Spleen (tissue), 7 donors: Measurements from ENCODE around the gene VPS37D.

Experiments
- CTCF ChIP-seq, 11 experiments: fragments of 200-600 bp in 7 of 11; fragments of 450-650 bp in 4 of 11; sonication (generic) in 4 of 11; IDR thresholded peaks in 8 of 11; conservative IDR thresholded peaks in 3 of 11; 1 replicate in 7 of 11; 2 replicates in 4 of 11; pipeline versions ENCODE4 v1.4.0 to v1.8.0; 2016 to 2021; ENCODE audit warnings: antibody characterized with exemption in 11 of 11, inconsistent platforms in 4 of 11, mild to moderate bottlenecking in 1 of 11
- POLR2A ChIP-seq, 3 donors: fragments of 450-650 bp; IDR thresholded peaks; one replicate each; pipeline ENCODE4 v1.5.1; 2017; ENCODE audit warnings: antibody characterized with exemption in 3 of 3, mild to moderate bottlenecking in 1 of 3
- donor health status: DM: no; HTN: no; CAD: no; lungs with moderate emphysema.
- donor health status: DM: no; HTN: no; CAD: no.
- donor health status: DM: no; HTN: no; CAD: no.

- TF ChIP-seq CTCF (IDR thresholded peaks at IDR 0.05 in 8 of 11, conservative IDR thresholded peaks at IDR 0.05 in 3 of 11) (no peak), POLR2A (IDR thresholded peaks at IDR 0.05) (no peak)
Observed at GRCh38 chr7:73715648-73716317, 48.2 kb downstream of the VPS37D start.
